ENCODE results near the gene COL11A2. TPM values are rescaled to one million over a fixed set of nuclear protein-coding genes. Genes with fewer than 3 reads are reported as not detected.

Gene COL11A2
- polyA plus RNA-seq, 1 donor from 2014 or later, result 9.8 TPM

GRCh38 chr6:33174784-33175183, 17.5 kb downstream of the COL11A2 start:
- Histone ChIP-seq H3F3A (ENCODE audit: insufficient read depth, low read length, poor library complexity, severe bottlenecking) (no peaks in the 10 kb centered on the region), H3K79me2 (replicated peaks; ENCODE audit: insufficient read depth, low read length) (no peaks in the 10 kb centered on the region), H3K4me2 (ENCODE audit: low read length) (no peak overlapping the region), H3K27ac (ENCODE audit: low read length) (no peak overlapping the region), H3K4me3 (ENCODE audit: low read length) (no peak overlapping the region), H3K36me3 (ENCODE audit: insufficient read depth, low read length) (no peaks in the 10 kb centered on the region), H3K9ac (ENCODE audit: low read length) (no peak overlapping the region), H3K27me3 (ENCODE audit: insufficient read depth, low read depth, low read length) (no peaks in the 10 kb centered on the region), H4K20me1 (ENCODE audit: insufficient read depth) (no peaks in the 10 kb centered on the region), H2AFZ (ENCODE audit: low read depth, low read length) (no peak overlapping the region), H3K9me3 (ENCODE audit: low read length) (no peaks in the 10 kb centered on the region), H3K9me2 (ENCODE audit: insufficient read depth, low read length) (no peaks in the 10 kb centered on the region)
- TF ChIP-seq CTCF (IDR thresholded peaks at IDR 0.05; ENCODE audit: poor library complexity, severe bottlenecking), result no peak
- no peak for TF ChIP-seq MXI1 (conservative IDR thresholded peaks at IDR 0.05; ENCODE audit: poor library complexity, severe bottlenecking)
- no peak for TF ChIP-seq EP300 (conservative IDR thresholded peaks at IDR 0.05; ENCODE audit: poor library complexity, severe bottlenecking)
- TF ChIP-seq SMC3 (conservative IDR thresholded peaks at IDR 0.05; ENCODE audit: poor library complexity), result no peak
- TF ChIP-seq TAF1 (IDR thresholded peaks at IDR 0.05; ENCODE audit: low read depth), result no peak
- no peak for TF ChIP-seq RAD21 (conservative IDR thresholded peaks at IDR 0.05)
- TF ChIP-seq REST (IDR thresholded peaks at IDR 0.05; ENCODE audit: borderline replicate concordance), result no peak

GRCh38 chr6:33173535-33174180, 18.6 kb downstream of the COL11A2 start:
- no peak overlapping the region for H3K27ac ChIP-seq (ENCODE audit: low read length)
- no peaks in the 10 kb centered on the region for H3K79me2 ChIP-seq (replicated peaks; ENCODE audit: insufficient read depth, low read length)
- no peaks in the 10 kb centered on the region for H3K9me3 ChIP-seq (ENCODE audit: low read length)
- no peak overlapping the region for H3K4me2 ChIP-seq (ENCODE audit: low read length)
- no peak overlapping the region for H3K9ac ChIP-seq (ENCODE audit: low read length)
- H3K4me3 ChIP-seq (ENCODE audit: low read length), result no peak overlapping the region
- no peaks in the 10 kb centered on the region for H3K36me3 ChIP-seq (ENCODE audit: insufficient read depth, low read length)
- no peaks in the 10 kb centered on the region for H4K20me1 ChIP-seq (ENCODE audit: insufficient read depth)
- H3F3A ChIP-seq (ENCODE audit: insufficient read depth, low read length, poor library complexity, severe bottlenecking), result no peaks in the 10 kb centered on the region
- no peaks in the 10 kb centered on the region for H3K9me2 ChIP-seq (ENCODE audit: insufficient read depth, low read length)
- no peak overlapping the region for H2AFZ ChIP-seq (ENCODE audit: low read depth, low read length)
- TF ChIP-seq SMC3 (conservative IDR thresholded peaks at IDR 0.05; ENCODE audit: poor library complexity), result no peak
- TF ChIP-seq EP300 (conservative IDR thresholded peaks at IDR 0.05; ENCODE audit: poor library complexity, severe bottlenecking), result no peak
- TF ChIP-seq EZH2 (IDR thresholded peaks at IDR 0.05; ENCODE audit: borderline replicate concordance, insufficient read depth, low read length, poor library complexity, severe bottlenecking), result no peak
- TF ChIP-seq POLR2AphosphoS5 (IDR thresholded peaks at IDR 0.05), result no peak
- no peak for TF ChIP-seq REST (IDR thresholded peaks at IDR 0.05; ENCODE audit: borderline replicate concordance)
- TF ChIP-seq MXI1 (conservative IDR thresholded peaks at IDR 0.05; ENCODE audit: poor library complexity, severe bottlenecking), result no peak
- no peak for TF ChIP-seq CTCF (IDR thresholded peaks at IDR 0.05; ENCODE audit: poor library complexity, severe bottlenecking)
- TF ChIP-seq TAF1 (IDR thresholded peaks at IDR 0.05; ENCODE audit: low read depth), result no peak
- TF ChIP-seq RAD21 (conservative IDR thresholded peaks at IDR 0.05), result no peak
- no peaks in the 10 kb centered on the region for H3K27me3 ChIP-seq (ENCODE audit: insufficient read depth, low read depth, low read length)
